Chondrocyte (in vitro differentiated cells): Measurements from ENCODE around the gene S100A16. TPM values are rescaled to one million over a fixed set of nuclear protein-coding genes. Genes with fewer than 3 reads are reported as not detected.

Source experiments
- DNase-seq: peaks from one replicate; pipeline ENCODE4 v3.0.0; 2021; ENCODE audit warnings: mixed read lengths, low spot score
- H3K27ac Mint-ChIP-seq: one replicate; pipeline ENCODE4 v1.8.0; 2021; ENCODE audit warnings: mild to moderate bottlenecking, moderate library complexity, mixed read lengths; ENCODE audit not compliant: unreplicated experiment
- H3K27me3 Mint-ChIP-seq: 2 replicates; pipeline ENCODE4 v1.8.0; 2021; ENCODE audit warnings: low read depth, mixed read lengths
- H3K36me3 Mint-ChIP-seq: 2 replicates; pipeline ENCODE4 v1.8.0; 2021; ENCODE audit warnings: low read depth, mixed read lengths
- H3K4me1 Mint-ChIP-seq: 2 replicates; pipeline ENCODE4 v1.8.0; 2021; ENCODE audit warnings: low read depth, mild to moderate bottlenecking, mixed read lengths
- H3K4me3 Mint-ChIP-seq: one replicate; pipeline ENCODE4 v1.8.0; 2021; ENCODE audit warnings: mild to moderate bottlenecking, moderate library complexity, mixed read lengths; ENCODE audit not compliant: unreplicated experiment
- H3K9me3 Mint-ChIP-seq: 2 replicates; pipeline ENCODE4 v1.8.0; 2021; ENCODE audit warnings: low read depth, mixed read lengths
- total RNA-seq: library from RNA; stranded (reverse); gene quantifications from 3 replicates; pipeline ENCODE4 v1.2.1, GENCODE V29; 2021
- TF ChIP-seq, protein P1 (sequence below): fragments of 200-600 bp; sonication (generic); IDR thresholded peaks from 2 replicates; pipeline ENCODE4 v1.5.0; 2021; ENCODE audit warnings: antibody characterized with exemption, mild to moderate bottlenecking, moderate library complexity

The S100A16 gene
- total RNA-seq, 1 donor from 2014 or later = 111 TPM

DNA sequence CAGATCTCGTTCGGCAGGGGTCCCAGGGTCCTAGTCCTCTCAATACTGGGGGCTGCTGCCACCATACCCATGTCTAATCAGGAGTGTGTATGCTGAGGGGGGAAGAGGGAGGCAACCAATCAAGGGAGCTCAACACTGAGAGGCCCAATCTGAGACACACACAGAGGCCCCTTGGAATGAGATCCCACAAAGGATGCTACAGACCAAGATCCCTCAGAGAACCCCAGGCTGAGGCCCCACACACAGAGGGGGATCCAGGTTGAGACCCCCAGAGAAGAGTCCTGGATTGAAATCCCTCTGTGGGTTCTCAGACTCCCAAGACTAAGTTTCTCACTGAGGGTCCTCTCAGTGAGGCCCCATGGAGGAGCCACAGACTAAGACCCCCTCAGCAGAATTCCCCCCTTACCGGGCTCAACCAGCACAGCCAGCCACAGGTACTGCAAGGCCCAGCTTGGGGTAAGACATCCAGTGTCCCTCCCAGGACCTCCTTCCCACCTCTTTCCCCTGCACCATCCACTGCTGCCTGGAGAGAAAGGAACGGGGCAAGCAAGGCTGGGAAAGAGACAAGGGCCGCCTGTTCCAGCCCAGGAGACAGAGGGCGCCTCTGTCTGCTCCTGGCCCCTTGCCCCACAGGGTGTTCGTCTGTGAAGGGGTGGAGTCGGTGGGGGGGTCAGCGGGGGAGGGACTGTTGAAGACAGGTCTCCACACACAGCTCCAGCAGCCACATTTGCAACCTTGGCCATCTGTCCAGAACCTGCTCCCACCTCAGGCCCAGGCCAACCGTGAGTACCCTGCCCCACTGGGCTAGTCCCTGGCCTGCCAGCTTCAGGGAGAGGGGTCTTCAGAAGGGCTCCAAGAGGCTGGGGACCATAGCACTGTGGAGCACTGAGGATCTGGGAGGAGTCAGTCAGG lies 15.0 kb upstream of the S100A16 start, which contains the start of gene S100A1:
Gene S100A1, plus strand, starts transcription at position 720 of the 912 bp plus-strand sequence. CDS start 2,088 bp downstream, outside the sequence.
- Mint-ChIP-seq H3K36me3 (peaks cover 7% of the 10 kb centered on the region), H3K9me3 (no peaks in the 10 kb centered on the region)
- TF ChIP-seq, protein P1, sequence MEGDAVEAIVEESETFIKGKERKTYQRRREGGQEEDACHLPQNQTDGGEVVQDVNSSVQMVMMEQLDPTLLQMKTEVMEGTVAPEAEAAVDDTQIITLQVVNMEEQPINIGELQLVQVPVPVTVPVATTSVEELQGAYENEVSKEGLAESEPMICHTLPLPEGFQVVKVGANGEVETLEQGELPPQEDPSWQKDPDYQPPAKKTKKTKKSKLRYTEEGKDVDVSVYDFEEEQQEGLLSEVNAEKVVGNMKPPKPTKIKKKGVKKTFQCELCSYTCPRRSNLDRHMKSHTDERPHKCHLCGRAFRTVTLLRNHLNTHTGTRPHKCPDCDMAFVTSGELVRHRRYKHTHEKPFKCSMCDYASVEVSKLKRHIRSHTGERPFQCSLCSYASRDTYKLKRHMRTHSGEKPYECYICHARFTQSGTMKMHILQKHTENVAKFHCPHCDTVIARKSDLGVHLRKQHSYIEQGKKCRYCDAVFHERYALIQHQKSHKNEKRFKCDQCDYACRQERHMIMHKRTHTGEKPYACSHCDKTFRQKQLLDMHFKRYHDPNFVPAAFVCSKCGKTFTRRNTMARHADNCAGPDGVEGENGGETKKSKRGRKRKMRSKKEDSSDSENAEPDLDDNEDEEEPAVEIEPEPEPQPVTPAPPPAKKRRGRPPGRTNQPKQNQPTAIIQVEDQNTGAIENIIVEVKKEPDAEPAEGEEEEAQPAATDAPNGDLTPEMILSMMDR = peak; percentile 60

DNA sequence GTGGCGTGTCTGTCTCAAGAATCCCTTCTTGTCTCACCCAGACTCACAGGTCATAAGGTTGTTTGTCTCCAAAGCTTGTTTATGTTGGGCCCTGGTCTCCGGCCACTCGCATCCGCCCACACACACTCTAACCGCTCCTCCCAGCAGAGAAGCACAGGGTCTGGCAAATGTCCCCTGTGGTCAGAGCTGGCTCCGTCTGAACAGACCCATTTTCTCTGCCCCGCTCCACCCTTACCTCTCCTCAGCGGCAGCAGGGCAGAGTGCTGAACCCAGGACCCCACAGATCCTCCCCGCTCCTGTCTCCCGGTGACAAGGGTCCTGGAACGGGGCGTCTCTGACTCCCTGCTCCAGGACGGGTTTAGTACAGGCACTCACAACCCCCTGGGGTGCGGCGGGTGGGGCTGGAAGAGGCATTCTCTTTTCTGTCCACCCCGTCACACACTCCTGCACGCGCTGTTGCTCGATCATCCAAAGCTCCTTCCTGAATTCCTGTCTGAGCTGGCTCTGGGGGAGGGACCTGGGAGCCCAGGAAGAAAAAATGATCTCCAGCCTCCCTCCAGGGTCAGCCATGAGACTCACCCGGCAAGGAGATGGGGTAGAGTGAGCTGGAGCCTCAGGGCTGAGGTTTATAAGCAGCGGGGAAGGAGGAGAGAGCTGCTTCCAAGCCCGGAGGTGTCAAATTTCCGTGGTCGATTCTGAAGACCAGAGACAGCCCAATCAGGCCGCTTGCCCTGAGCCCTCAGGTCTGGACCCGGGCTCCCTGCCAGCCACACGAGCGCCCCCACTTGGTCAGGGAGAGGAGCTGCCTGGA lies 14.2 kb upstream of the S100A16 start, which contains the start of gene S100A13:
Gene S100A13, minus strand, starts transcription at position 602 of the 811 bp plus-strand sequence. CDS start 1,033 bp downstream, outside the sequence.
- Mint-ChIP-seq H3K27ac (peak within 1 kb of the TSS; percentile 97), H3K4me3 (peak within 1 kb of the TSS; percentile 86), H3K4me1 (peaks cover 76% of the 10 kb centered on the region), H3K27me3 (no peaks in the 10 kb centered on the region), H3K36me3 (peaks cover 11% of the 10 kb centered on the region), H3K9me3 (no peaks in the 10 kb centered on the region)
- peak; percentile 92 for DNase-seq
- TF ChIP-seq, protein P1 = peak; percentile 86

More for the DNA sequence above, 15.0 kb upstream of the S100A16 start, which contains the start of gene S100A1:
- peak; percentile 79 for DNase-seq
- Mint-ChIP-seq H3K4me1 (peaks cover 76% of the 10 kb centered on the region), H3K4me3 (peak within 1 kb of the TSS; percentile 86), H3K27ac (peak within 1 kb of the TSS; percentile 97), H3K27me3 (no peaks in the 10 kb centered on the region)

DNA sequence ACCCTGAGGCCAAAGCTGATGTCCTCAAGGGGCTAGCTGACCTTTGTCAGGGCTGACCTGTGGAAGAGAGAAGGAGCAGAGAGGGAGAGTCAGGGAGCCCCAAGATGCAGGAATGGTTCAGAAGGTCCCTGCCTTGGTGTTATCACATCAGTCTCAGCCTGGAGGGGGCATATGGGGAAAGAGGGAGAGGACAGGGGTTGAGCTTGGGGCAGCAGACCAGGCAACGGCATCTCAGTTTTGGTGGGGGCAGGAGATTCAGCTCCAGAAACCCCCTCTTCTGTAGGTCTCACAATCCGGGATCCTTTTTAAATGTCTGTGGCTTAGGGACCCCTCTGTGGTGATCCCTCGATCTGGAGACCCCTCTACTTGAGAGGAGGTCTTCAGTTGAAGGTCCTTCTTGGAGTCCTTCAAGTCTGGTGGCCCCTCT lies 13.6 kb upstream of the S100A16 start:
- Mint-ChIP-seq H3K27me3 (no peaks in the 10 kb centered on the region), H3K9me3 (no peaks in the 10 kb centered on the region), H3K4me3 (peak overlapping the region; percentile 86), H3K4me1 (peaks cover 71% of the 10 kb centered on the region), H3K27ac (peak overlapping the region; percentile 97), H3K36me3 (peaks cover 11% of the 10 kb centered on the region)
- TF ChIP-seq, protein P1 = no peak
- peak; percentile 13 for DNase-seq

DNA sequence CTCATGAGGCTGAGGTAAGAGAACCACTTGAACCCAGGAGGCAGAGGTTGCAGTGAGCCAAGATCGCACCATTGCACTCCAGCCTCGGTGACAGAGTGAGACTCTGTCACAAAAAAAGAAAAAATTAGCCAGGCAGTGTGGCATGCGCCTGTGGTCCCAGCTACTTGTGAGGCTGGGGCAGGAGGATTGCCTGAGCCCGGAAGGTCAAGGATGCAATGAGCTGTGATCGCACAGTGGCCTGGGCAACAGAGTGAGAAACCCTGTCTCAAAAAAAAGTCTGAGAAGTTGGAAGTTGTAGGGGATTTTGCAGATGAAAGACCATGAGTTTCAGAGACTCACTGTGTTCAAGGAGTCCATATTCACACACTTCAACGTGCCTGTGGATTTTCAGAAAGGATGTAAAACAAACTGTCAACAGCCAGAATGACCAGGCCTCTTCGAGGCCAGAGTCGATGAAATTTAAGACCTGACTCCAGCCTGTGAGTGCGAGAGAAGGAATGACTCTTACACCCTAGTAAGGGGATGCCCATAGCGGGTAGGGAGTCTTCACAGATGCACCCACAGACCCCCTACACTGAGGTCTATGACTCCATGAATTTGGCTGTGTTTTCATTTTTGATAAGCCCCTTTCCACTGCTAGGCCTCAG lies 12.2 kb upstream of the S100A16 start:
- peak; percentile 37 for DNase-seq
- TF ChIP-seq, protein P1 = no peak
- H3K27ac Mint-ChIP-seq = no peak overlapping the region
- no peaks in the 10 kb centered on the region for H3K9me3 Mint-ChIP-seq
- peak overlapping the region; percentile 86 for H3K4me3 Mint-ChIP-seq
- no peaks in the 10 kb centered on the region for H3K27me3 Mint-ChIP-seq
- peaks cover 59% of the 10 kb centered on the region for H3K4me1 Mint-ChIP-seq
- peaks cover 13% of the 10 kb centered on the region for H3K36me3 Mint-ChIP-seq
